ENCODE results near the gene HOXD10. TPM values are rescaled to one million over a fixed set of nuclear protein-coding genes. Genes with fewer than 3 reads are reported as not detected.

HOXD10 gene
- total RNA-seq, 1 donor from 2014 or later = 7.8 TPM

GRCh38 chr2:176162911-176163671 lies 46.5 kb downstream of the HOXD10 start:
- DNase-seq (ENCODE audit: low read depth in 2 of 2) = no peak

GRCh38 chr2:176163672-176164056 lies 47.1 kb downstream of the HOXD10 start:
- no peak for DNase-seq (ENCODE audit: low read depth in 2 of 2)

- DNase-seq (ENCODE audit: low read depth in 2 of 2) = no peak
These were observed 47.6 kb downstream of the HOXD10 start for GRCh38 chr2:176164201-176164600.

GRCh38 chr2:176164611-176165369 lies 48.2 kb downstream of the HOXD10 start:
- no peak for DNase-seq (ENCODE audit: low read depth in 2 of 2)

GRCh38 chr2:176165370-176166050 lies 48.9 kb downstream of the HOXD10 start:
- DNase-seq (ENCODE audit: low read depth in 2 of 2) = no peak

GRCh38 chr2:176166272-176166671 lies 49.7 kb downstream of the HOXD10 start:
- DNase-seq (ENCODE audit: low read depth in 2 of 2) = no peak

GRCh38 chr2:176167398-176167797 lies 50.8 kb downstream of the HOXD10 start:
- no peak for DNase-seq (ENCODE audit: low read depth in 2 of 2)

GRCh38 chr2:176169181-176169580 lies 52.6 kb downstream of the HOXD10 start:
- no peak for DNase-seq (ENCODE audit: low read depth in 2 of 2)

Other genes with a start within 250 kb of the HOXD10 start
- 4.2 and 5.7 TPM in 2 replicates for gene LNPK, start 114.5 kb upstream of the HOXD10 start, total RNA-seq
- not detected in 2 replicates for gene EVX2, start 32.8 kb upstream of the HOXD10 start, total RNA-seq
- gene HOXD13, start 24.1 kb upstream of the HOXD10 start, total RNA-seq = under 0.01 TPM in 1 of 2 replicates, not detected in the other
- gene HOXD12, start 17.0 kb upstream of the HOXD10 start, total RNA-seq = not detected in 2 replicates
- gene HOXD11, start 9.5 kb upstream of the HOXD10 start, total RNA-seq = not detected in 2 replicates
- gene HOXD9, start 5.9 kb downstream of the HOXD10 start, total RNA-seq = 16.8 and 18.6 TPM in 2 replicates
- gene HOXD8, start 12.9 kb downstream of the HOXD10 start, total RNA-seq = 17.2 and 20.9 TPM in 2 replicates
- 2.3 and 2.5 TPM in 2 replicates for gene HOXD4, start 34.8 kb downstream of the HOXD10 start, total RNA-seq
- 5.6 and 7.2 TPM in 2 replicates for gene HOXD3, start 40.5 kb downstream of the HOXD10 start, total RNA-seq
- gene HOXD1, start 71.9 kb downstream of the HOXD10 start, total RNA-seq = 4.6 and 8.2 TPM in 2 replicates
- 23.2 and 26.8 TPM in 2 replicates for gene MTX2, start 152.7 kb downstream of the HOXD10 start, total RNA-seq